Mesenchymal stem cell (in vitro differentiated cells and primary cell): ENCODE results near the gene CLP1.
A peak's percentile ranks its signal among the peaks of the same experiment; 100 is the strongest.

Experiments used
- DNase-seq: peaks from one replicate; pipeline ENCODE4 v3.0.0-alpha.2; 2013
- H2AFZ ChIP-seq: one replicate; pipeline ENCODE4 v1.6.1; 2013; ENCODE audit warnings: low read depth, mild to moderate bottlenecking, control low read depth, inconsistent platforms, low read length, moderate library complexity
- H2AK5ac ChIP-seq: 2 replicates; pipeline ENCODE4 v1.6.1; 2013; ENCODE audit warnings: low read length, moderate library complexity, mild to moderate bottlenecking, inconsistent platforms; ENCODE audit not compliant: severe bottlenecking
- H2BK120ac ChIP-seq: one replicate; pipeline ENCODE4 v1.6.1; 2013; ENCODE audit warnings: low read depth, mild to moderate bottlenecking, inconsistent platforms, low read length, moderate library complexity
- H2BK12ac ChIP-seq, 2 experiments: one replicate each; pipeline ENCODE4 v1.6.1; 2013; ENCODE audit warnings: inconsistent platforms in 2 of 2, low read length in 2 of 2, mild to moderate bottlenecking in 2 of 2, moderate library complexity in 2 of 2, control low read depth in 1 of 2
- H2BK15ac ChIP-seq: one replicate; pipeline ENCODE4 v1.6.1; 2013; ENCODE audit warnings: mild to moderate bottlenecking, low read depth, inconsistent platforms; ENCODE audit not compliant: poor library complexity, severe bottlenecking
- H2BK5ac ChIP-seq: 2 replicates; pipeline ENCODE4 v1.6.1; 2013; ENCODE audit warnings: low read depth, mild to moderate bottlenecking, low read length, control low read depth, inconsistent platforms; ENCODE audit not compliant: poor library complexity, severe bottlenecking
- H3K14ac ChIP-seq, 2 experiments: one replicate each; pipeline ENCODE4 v1.6.1; 2013; ENCODE audit warnings: inconsistent platforms in 2 of 2, low read length in 2 of 2, control low read depth in 1 of 2, mild to moderate bottlenecking in 1 of 2, moderate library complexity in 1 of 2
- H3K18ac ChIP-seq, 2 experiments: one replicate each; pipeline ENCODE4 v1.6.1; 2013; ENCODE audit warnings: inconsistent platforms in 2 of 2, low read length in 2 of 2, control low read depth in 1 of 2, low read depth in 1 of 2, mild to moderate bottlenecking in 1 of 2
- H3K23ac ChIP-seq, 2 experiments: one replicate each; pipeline ENCODE4 v1.6.1; 2013; ENCODE audit warnings: inconsistent platforms in 2 of 2, low read length in 2 of 2, mild to moderate bottlenecking in 2 of 2, moderate library complexity in 2 of 2, control low read depth in 1 of 2
- H3K27ac ChIP-seq: 2 replicates; pipeline ENCODE4 v1.5.1; 2013; ENCODE audit warnings: mild to moderate bottlenecking, moderate library complexity, low read length, control low read depth, inconsistent platforms; ENCODE audit not compliant: poor library complexity, severe bottlenecking
- H3K27me3 ChIP-seq, 2 experiments: 2 replicates each; pipeline versions ENCODE4 v1.6.1 to v1.7.0; 2013; ENCODE audit warnings: low read length in 2 of 2, mild to moderate bottlenecking in 2 of 2, moderate library complexity in 2 of 2, control low read depth in 1 of 2, inconsistent platforms in 1 of 2; ENCODE audit not compliant: control insufficient read depth in 1 of 2, insufficient read depth in 1 of 2
- H3K36me3 ChIP-seq, 2 experiments: 2 replicates each; pipeline versions ENCODE4 v1.6.1 to v1.7.0; 2013; ENCODE audit warnings: low read length in 2 of 2, control low read depth in 1 of 2, inconsistent platforms in 1 of 2, low read depth in 1 of 2, mild to moderate bottlenecking in 1 of 2; ENCODE audit not compliant: insufficient read depth in 2 of 2, control insufficient read depth in 1 of 2
- H3K4ac ChIP-seq, 2 experiments: one replicate each; pipeline ENCODE4 v1.6.1; 2013; ENCODE audit warnings: inconsistent platforms in 2 of 2, low read length in 2 of 2, mild to moderate bottlenecking in 2 of 2, moderate library complexity in 2 of 2, control low read depth in 1 of 2, low read depth in 1 of 2
- H3K4me1 ChIP-seq: 2 replicates; pipeline ENCODE4 v1.6.1; 2013; ENCODE audit warnings: low read depth, low read length, control low read depth; ENCODE audit not compliant: control insufficient read depth, insufficient read depth
- H3K4me2 ChIP-seq: 2 replicates; pipeline ENCODE4 v1.6.1; 2013; ENCODE audit warnings: low read length, mild to moderate bottlenecking, inconsistent platforms; ENCODE audit not compliant: poor library complexity, severe bottlenecking
- H3K4me3 ChIP-seq, 2 experiments: 2 replicates each; pipeline versions ENCODE4 v1.5.1 to v1.7.0; 2013; ENCODE audit warnings: low read length in 2 of 2, mild to moderate bottlenecking in 2 of 2, control low read depth in 1 of 2, low read depth in 1 of 2; ENCODE audit not compliant: insufficient read depth in 1 of 2
- H3K79me1 ChIP-seq: replicated peaks from 2 replicates; pipeline ENCODE4 v1.6.1; 2013; ENCODE audit warnings: mild to moderate bottlenecking, control low read depth, low read length, inconsistent platforms; ENCODE audit not compliant: poor library complexity, severe bottlenecking
- H3K9ac ChIP-seq: 2 replicates; pipeline ENCODE4 v1.7.0; 2013; ENCODE audit warnings: mild to moderate bottlenecking, low read length, moderate library complexity
- H3K9me3 ChIP-seq: 2 replicates; pipeline ENCODE4 v1.7.0; 2013; ENCODE audit warnings: mild to moderate bottlenecking, low read length; ENCODE audit not compliant: control insufficient read depth
- H4K8ac ChIP-seq: one replicate; pipeline ENCODE4 v1.6.1; 2013; ENCODE audit warnings: inconsistent platforms, mild to moderate bottlenecking, low read length, moderate library complexity
- H4K91ac ChIP-seq: one replicate; pipeline ENCODE4 v1.6.1; 2013; ENCODE audit warnings: mild to moderate bottlenecking, low read length, inconsistent platforms
- WGBS: methylation state at CpG from one replicate; pipeline ENCODE4 v1.1.7; 2013; ENCODE audit warnings: mixed read lengths; 5-methylcytosine and 5-hydroxymethylcytosine counted together

CLP1 gene

DNA sequence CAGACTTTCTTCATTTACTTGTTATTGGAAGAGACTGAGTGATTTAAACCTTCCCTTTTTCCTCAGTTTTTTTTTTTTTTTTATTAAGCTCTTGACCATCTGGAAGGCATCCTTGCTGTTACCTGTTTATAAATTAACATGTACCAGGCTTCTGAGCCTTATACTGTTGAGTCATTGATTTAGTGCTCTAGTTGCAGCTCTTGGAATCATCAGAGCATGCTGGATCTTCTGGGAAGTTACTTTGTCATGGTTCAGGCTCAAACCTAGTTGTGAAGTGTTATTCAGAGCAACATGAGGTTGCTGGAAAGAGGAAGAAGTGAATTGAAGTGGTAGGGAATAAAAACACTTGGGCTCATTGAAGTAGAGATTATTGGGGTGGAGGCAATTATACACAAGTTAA lies 16.7 kb downstream of the CLP1 start:
- Histone ChIP-seq H3K23ac (no peak overlapping the region), H3K18ac (no peak overlapping the region), H4K91ac (no peak overlapping the region), H3K4me3 (no peak overlapping the region), H2BK5ac (no peak overlapping the region), H4K8ac (no peak overlapping the region), H3K27me3 (no peaks in the 10 kb centered on the region), H2BK15ac (no peak overlapping the region), H3K9me3 (no peaks in the 10 kb centered on the region), H3K9ac (peak overlapping the region; percentile 11), H3K14ac (no peak overlapping the region), H2AFZ (no peak overlapping the region), H2AK5ac (no peak overlapping the region), H3K4ac (no peak overlapping the region), H3K4me1 (peaks cover 3% of the 10 kb centered on the region), H3K36me3 (peaks cover 16 to 64% of the 10 kb centered on the region in 2 experiments), H3K27ac (peak overlapping the region; percentile 80), H2BK12ac (no peak overlapping the region), H3K4me2 (no peak overlapping the region), H2BK120ac (no peak overlapping the region), H3K79me1 (peaks cover 16% of the 10 kb centered on the region)
- no peak for DNase-seq

- Histone ChIP-seq H2BK15ac (no peak overlapping the region), H4K91ac (no peak overlapping the region), H2AFZ (no peak overlapping the region), H3K9me3 (no peaks in the 10 kb centered on the region), H3K4ac (no peak overlapping the region), H3K9ac (no peak overlapping the region), H3K23ac (no peak overlapping the region), H3K36me3 (peaks cover 21 to 67% of the 10 kb centered on the region in 2 experiments), H4K8ac (no peak overlapping the region), H3K18ac (no peak overlapping the region), H2AK5ac (peak overlapping the region; percentile 16), H3K4me3 (no peak overlapping the region), H3K4me1 (peaks cover 3% of the 10 kb centered on the region), H3K27ac (peak overlapping the region; percentile 80), H3K14ac (no peak overlapping the region), H3K79me1 (peaks cover 19% of the 10 kb centered on the region), H2BK5ac (no peak overlapping the region), H3K4me2 (peak overlapping the region; percentile 4), H3K27me3 (no peaks in the 10 kb centered on the region), H2BK12ac (no peak overlapping the region), H2BK120ac (no peak overlapping the region)
- DNase-seq: no peak
- WGBS: 87% methylated on average over 2 of the region's 3 CpGs
Observed at GRCh38 chr11:57675176-57675941, 17.8 kb downstream of the CLP1 start.

- Histone ChIP-seq H3K9me3 (no peaks in the 10 kb centered on the region), H3K18ac (no peak overlapping the region), H3K27ac (no peak overlapping the region), H2BK5ac (no peak overlapping the region), H4K8ac (no peak overlapping the region), H3K79me1 (peaks cover 21% of the 10 kb centered on the region), H3K4ac (no peak overlapping the region), H2BK12ac (no peak overlapping the region), H2BK15ac (no peak overlapping the region), H3K14ac (no peak overlapping the region), H4K91ac (no peak overlapping the region), H3K4me3 (no peak overlapping the region), H3K27me3 (no peaks in the 10 kb centered on the region), H3K4me1 (peaks cover 3% of the 10 kb centered on the region), H2AK5ac (no peak overlapping the region), H3K23ac (peak overlapping the region in 1 of 2 experiments; percentile 10), H2BK120ac (no peak overlapping the region), H3K4me2 (no peak overlapping the region), H3K36me3 (peaks cover 18 to 66% of the 10 kb centered on the region in 2 experiments), H2AFZ (no peak overlapping the region), H3K9ac (no peak overlapping the region)
- no peak for DNase-seq
- WGBS: 98% methylated on average over 4 of the region's 4 CpGs
Observed at GRCh38 chr11:57679396-57679795, 21.8 kb downstream of the CLP1 start.

GRCh38 chr11:57680552-57680874 lies 23.0 kb downstream of the CLP1 start:
- Histone ChIP-seq H3K36me3 (peaks cover 26 to 66% of the 10 kb centered on the region in 2 experiments), H2AK5ac (no peak overlapping the region), H4K8ac (no peak overlapping the region), H3K4me2 (no peak overlapping the region), H2BK5ac (no peak overlapping the region), H2BK15ac (no peak overlapping the region), H2AFZ (no peak overlapping the region), H3K4me3 (peak overlapping the region in 1 of 2 experiments; percentile 12), H3K23ac (no peak overlapping the region), H3K9ac (peak overlapping the region; percentile 2), H2BK120ac (no peak overlapping the region), H3K4ac (no peak overlapping the region), H3K27ac (peak overlapping the region; percentile 25), H3K9me3 (no peaks in the 10 kb centered on the region), H3K18ac (no peak overlapping the region), H3K4me1 (peaks cover 3% of the 10 kb centered on the region), H3K27me3 (no peaks in the 10 kb centered on the region), H2BK12ac (no peak overlapping the region), H3K79me1 (peaks cover 25% of the 10 kb centered on the region), H3K14ac (no peak overlapping the region), H4K91ac (no peak overlapping the region)
- DNase-seq: peak; percentile 29
- WGBS: no CpG with 5 or more reads among the region's 2 CpGs
